ENCODE data around the gene GRAMD1A.

DNA sequence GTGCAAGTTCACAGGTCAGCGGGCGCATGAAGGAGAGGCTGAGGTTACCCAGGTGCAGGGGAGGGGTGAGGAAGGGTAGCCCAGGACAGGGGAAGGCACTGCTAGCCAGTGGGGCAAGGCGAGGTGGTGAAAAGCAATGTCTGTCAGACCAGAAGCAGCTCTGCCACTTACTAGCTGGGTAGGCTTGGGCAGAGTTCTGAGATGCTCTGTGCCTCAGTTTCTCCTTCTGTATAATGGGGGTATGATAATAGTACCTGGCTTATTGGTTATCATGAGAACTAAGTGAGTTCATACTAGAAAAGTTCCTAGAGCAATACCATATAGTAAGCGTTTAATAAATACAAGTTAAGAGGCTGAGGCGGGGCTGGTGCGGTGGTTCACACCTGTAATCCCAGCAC, 15.8 kb downstream of the GRAMD1A start:
- TF ChIP-seq EZH2 (IDR thresholded peaks at IDR 0.05; ENCODE audit: low read depth, low read length, severe bottlenecking) (no peak), RXRA (IDR thresholded peaks at IDR 0.05; ENCODE audit: insufficient read depth, low read depth, low read length) (no peak), POLR2A (IDR thresholded peaks at IDR 0.05; ENCODE audit: control extremely low read depth in 1 of 2, low read depth in 2 of 2, low read length in 2 of 2) (no peak), SP1 (IDR thresholded peaks at IDR 0.05; ENCODE audit: low read depth, low read length) (no peak), SRF (IDR thresholded peaks at IDR 0.05; ENCODE audit: low read depth, low read length) (no peak)
- TF ChIP-seq, protein P1, sequence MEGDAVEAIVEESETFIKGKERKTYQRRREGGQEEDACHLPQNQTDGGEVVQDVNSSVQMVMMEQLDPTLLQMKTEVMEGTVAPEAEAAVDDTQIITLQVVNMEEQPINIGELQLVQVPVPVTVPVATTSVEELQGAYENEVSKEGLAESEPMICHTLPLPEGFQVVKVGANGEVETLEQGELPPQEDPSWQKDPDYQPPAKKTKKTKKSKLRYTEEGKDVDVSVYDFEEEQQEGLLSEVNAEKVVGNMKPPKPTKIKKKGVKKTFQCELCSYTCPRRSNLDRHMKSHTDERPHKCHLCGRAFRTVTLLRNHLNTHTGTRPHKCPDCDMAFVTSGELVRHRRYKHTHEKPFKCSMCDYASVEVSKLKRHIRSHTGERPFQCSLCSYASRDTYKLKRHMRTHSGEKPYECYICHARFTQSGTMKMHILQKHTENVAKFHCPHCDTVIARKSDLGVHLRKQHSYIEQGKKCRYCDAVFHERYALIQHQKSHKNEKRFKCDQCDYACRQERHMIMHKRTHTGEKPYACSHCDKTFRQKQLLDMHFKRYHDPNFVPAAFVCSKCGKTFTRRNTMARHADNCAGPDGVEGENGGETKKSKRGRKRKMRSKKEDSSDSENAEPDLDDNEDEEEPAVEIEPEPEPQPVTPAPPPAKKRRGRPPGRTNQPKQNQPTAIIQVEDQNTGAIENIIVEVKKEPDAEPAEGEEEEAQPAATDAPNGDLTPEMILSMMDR (IDR thresholded peaks at IDR 0.05; ENCODE audit: control extremely low read depth in 1 of 3, insufficient read depth in 1 of 3, low read depth in 1 of 3, low read length in 3 of 3), result no peak

Measured in H1 (cell line).